Tibial nerve (tissue), 4 donors: ENCODE results near the gene OTOR. TPM values are rescaled to one million over a fixed set of nuclear protein-coding genes. Genes with fewer than 3 reads are reported as not detected.
A peak's percentile ranks its signal among the peaks of the same experiment; 100 is the strongest.

Experiments used
- DNase-seq, 2 donors: peaks; one replicate each; pipeline ENCODE4 v3.0.0-alpha.2; 2019; ENCODE audit warnings: low spot score in 2 of 2
- H3K27ac ChIP-seq, 4 donors: fragments of 200-600 bp; sonication (generic) in 3 of 4; one replicate each; pipeline ENCODE4 v1.5.1; 2017 to 2019; ENCODE audit warnings: mild to moderate bottlenecking in 1 of 4
- H3K27me3 ChIP-seq, 2 donors: fragments of 200-600 bp; sonication (generic) in 1 of 2; one replicate each; pipeline versions ENCODE4 v1.5.1 to v1.6.0; 2017 to 2019
- H3K36me3 ChIP-seq, 3 donors: fragments of 200-600 bp; sonication (generic); one replicate each; pipeline ENCODE4 v1.5.1; 2018 to 2019
- H3K4me1 ChIP-seq, 4 donors: fragments of 200-600 bp; sonication (generic) in 3 of 4; one replicate each; pipeline ENCODE4 v1.5.1; 2017 to 2019
- H3K4me3 ChIP-seq, 4 donors: fragments of 200-600 bp; sonication (generic) in 3 of 4; one replicate each; pipeline ENCODE4 v1.5.1; 2017 to 2019; ENCODE audit warnings: mild to moderate bottlenecking in 1 of 4, moderate library complexity in 1 of 4
- H3K9me3 ChIP-seq, 4 donors: fragments of 200-600 bp; sonication (generic) in 3 of 4; one replicate each; pipeline ENCODE4 v1.5.1; 2017 to 2019
- EP300 ChIP-seq, 2 donors: sonication (generic); formaldehyde crosslinking; IDR thresholded peaks; one replicate each; pipeline ENCODE4 v1.6.1; 2017; ENCODE audit warnings: antibody characterized with exemption in 2 of 2, mild to moderate bottlenecking in 1 of 2
- POLR2A ChIP-seq, 2 donors: fragments of 450-650 bp; IDR thresholded peaks; one replicate each; pipeline ENCODE4 v1.6.1; 2017; ENCODE audit warnings: antibody characterized with exemption in 2 of 2, mild to moderate bottlenecking in 2 of 2, moderate library complexity in 2 of 2
- WGBS, 2 donors: methylation state at CpG; one replicate each; pipeline ENCODE4 v1.1.5; 2018; 5-methylcytosine and 5-hydroxymethylcytosine counted together
- total RNA-seq, 4 donors: library from RNA; depleted of rRNA; stranded (reverse); fragments of >200 nt; gene quantifications; one replicate each; pipeline ENCODE4 v1.1.0, GENCODE V29; 2016
- TF ChIP-seq, protein P1 (sequence below), 5 experiments: fragments of 200-600 bp in 3 of 5; fragments of 450-650 bp in 2 of 5; sonication (generic) in 3 of 5; IDR thresholded peaks; one replicate each; pipeline ENCODE4 v1.5.1; 2016 to 2019; ENCODE audit warnings: antibody characterized with exemption in 5 of 5, mild to moderate bottlenecking in 3 of 5, moderate library complexity in 2 of 5

Gene OTOR
- total RNA-seq, 4 donors from 2014 or later = not detected

- H3K4me3 ChIP-seq = no peak overlapping the region
- H3K27me3 ChIP-seq = no peaks in the 10 kb centered on the region
- peak overlapping the region in 3 of 4 donors; percentile 20 to 81 (median 80) for H3K27ac ChIP-seq
- DNase-seq = no peak
- no peaks in the 10 kb centered on the region for H3K36me3 ChIP-seq
- H3K4me1 ChIP-seq = peaks cover 0 to 29% (median 10%) of the 10 kb centered on the region in 4 donors
- 31 to 44% methylated on average over 2 of the region's 2 CpGs for WGBS, 2 donors
- no peaks in the 10 kb centered on the region for H3K9me3 ChIP-seq
- no peak for TF ChIP-seq EP300 (IDR thresholded peaks at IDR 0.05)
- TF ChIP-seq, protein P1, sequence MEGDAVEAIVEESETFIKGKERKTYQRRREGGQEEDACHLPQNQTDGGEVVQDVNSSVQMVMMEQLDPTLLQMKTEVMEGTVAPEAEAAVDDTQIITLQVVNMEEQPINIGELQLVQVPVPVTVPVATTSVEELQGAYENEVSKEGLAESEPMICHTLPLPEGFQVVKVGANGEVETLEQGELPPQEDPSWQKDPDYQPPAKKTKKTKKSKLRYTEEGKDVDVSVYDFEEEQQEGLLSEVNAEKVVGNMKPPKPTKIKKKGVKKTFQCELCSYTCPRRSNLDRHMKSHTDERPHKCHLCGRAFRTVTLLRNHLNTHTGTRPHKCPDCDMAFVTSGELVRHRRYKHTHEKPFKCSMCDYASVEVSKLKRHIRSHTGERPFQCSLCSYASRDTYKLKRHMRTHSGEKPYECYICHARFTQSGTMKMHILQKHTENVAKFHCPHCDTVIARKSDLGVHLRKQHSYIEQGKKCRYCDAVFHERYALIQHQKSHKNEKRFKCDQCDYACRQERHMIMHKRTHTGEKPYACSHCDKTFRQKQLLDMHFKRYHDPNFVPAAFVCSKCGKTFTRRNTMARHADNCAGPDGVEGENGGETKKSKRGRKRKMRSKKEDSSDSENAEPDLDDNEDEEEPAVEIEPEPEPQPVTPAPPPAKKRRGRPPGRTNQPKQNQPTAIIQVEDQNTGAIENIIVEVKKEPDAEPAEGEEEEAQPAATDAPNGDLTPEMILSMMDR (IDR thresholded peaks at IDR 0.05) = no peak
These were observed 10.5 kb downstream of the OTOR start for GRCh38 chr20:16758454-16759180.

GRCh38 chr20:16759181-16759563 lies 11.0 kb downstream of the OTOR start:
- no peaks in the 10 kb centered on the region for H3K27me3 ChIP-seq
- no peak for DNase-seq
- H3K4me1 ChIP-seq = peaks cover 0 to 29% (median 10%) of the 10 kb centered on the region in 4 donors
- no peaks in the 10 kb centered on the region for H3K9me3 ChIP-seq
- H3K27ac ChIP-seq = peak overlapping the region in 2 of 4 donors; percentile 80 to 81
- H3K36me3 ChIP-seq = no peaks in the 10 kb centered on the region
- no peak overlapping the region for H3K4me3 ChIP-seq
- WGBS, 2 donors = 45% methylated on average over 1 of the region's 1 CpG
- TF ChIP-seq POLR2A (IDR thresholded peaks at IDR 0.05) = no peak
- peak in 1 of 2 donors; percentile 36 for TF ChIP-seq EP300 (IDR thresholded peaks at IDR 0.05)

- Histone ChIP-seq H3K4me1 (peaks cover 0 to 29% (median 10%) of the 10 kb centered on the region in 4 donors), H3K4me3 (no peak overlapping the region), H3K27ac (peak overlapping the region in 2 of 4 donors; percentile 80 to 81), H3K36me3 (no peaks in the 10 kb centered on the region), H3K9me3 (no peaks in the 10 kb centered on the region), H3K27me3 (no peaks in the 10 kb centered on the region)
- no peak for DNase-seq
- TF ChIP-seq POLR2A (IDR thresholded peaks at IDR 0.05) (no peak), EP300 (IDR thresholded peaks at IDR 0.05) (no peak)
- TF ChIP-seq, protein P1 (IDR thresholded peaks at IDR 0.05) = no peak
- 55 to 56% methylated on average over 11 of the region's 11 CpGs for WGBS, 2 donors
These were observed 12.5 kb downstream of the OTOR start for GRCh38 chr20:16760431-16761304.

GRCh38 chr20:16761305-16761829 lies 13.2 kb downstream of the OTOR start:
- WGBS, 2 donors = 0 to 1% methylated on average over 3 of the region's 3 CpGs

DNA sequence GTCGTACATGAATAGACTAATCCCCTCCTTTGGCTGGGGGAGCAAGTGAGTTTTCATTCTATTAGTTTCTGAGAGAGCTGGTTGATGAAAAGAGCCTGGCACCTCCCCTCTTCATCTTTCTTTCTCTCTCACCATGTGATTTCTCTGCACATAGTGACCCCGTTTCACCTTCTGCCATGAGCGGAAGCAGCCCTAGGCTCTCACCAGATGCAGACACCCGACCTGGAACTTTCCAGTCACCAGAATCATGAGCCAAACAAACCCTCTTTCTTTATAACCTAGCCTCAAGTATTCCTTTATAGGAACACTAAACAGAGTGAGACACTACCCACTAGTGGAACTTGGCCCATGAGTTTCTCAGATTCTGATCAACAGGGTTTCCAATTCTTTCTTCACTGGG lies 16.4 kb downstream of the OTOR start:
- no peaks in the 10 kb centered on the region for H3K27me3 ChIP-seq
- no peaks in the 10 kb centered on the region for H3K36me3 ChIP-seq
- no peak for TF ChIP-seq POLR2A (IDR thresholded peaks at IDR 0.05)
- TF ChIP-seq, protein P1 (IDR thresholded peaks at IDR 0.05) = no peak
- TF ChIP-seq EP300 (IDR thresholded peaks at IDR 0.05) = no peak
- no peak overlapping the region for H3K4me3 ChIP-seq
- no peaks in the 10 kb centered on the region for H3K9me3 ChIP-seq
- peaks cover 0 to 19% (median 9%) of the 10 kb centered on the region in 4 donors for H3K4me1 ChIP-seq
- WGBS, 2 donors = 28 to 49% methylated on average over 4 of the region's 4 CpGs
- no peak overlapping the region for H3K27ac ChIP-seq
- DNase-seq = no peak

More at GRCh38 chr20:16761305-16761829, 13.2 kb downstream of the OTOR start:
- peak overlapping the region in 2 of 4 donors; percentile 80 to 81 for H3K27ac ChIP-seq
- H3K4me1 ChIP-seq = peaks cover 0 to 29% (median 10%) of the 10 kb centered on the region in 4 donors
- peak in 1 of 2 donors; percentile 61 for DNase-seq
- no peaks in the 10 kb centered on the region for H3K36me3 ChIP-seq
- H3K27me3 ChIP-seq = no peaks in the 10 kb centered on the region
- TF ChIP-seq EP300 (IDR thresholded peaks at IDR 0.05) = no peak
- TF ChIP-seq, protein P1 (IDR thresholded peaks at IDR 0.05) = peak; percentile 51 to 83 (median 68)
- H3K9me3 ChIP-seq = no peaks in the 10 kb centered on the region
- H3K4me3 ChIP-seq = no peak overlapping the region
